ENCODE data around the gene SLC16A5. TPM values are rescaled to one million over a fixed set of nuclear protein-coding genes. Genes with fewer than 3 reads are reported as not detected.

Gene SLC16A5
- polyA plus RNA-seq, 1 donor from 2014 or later, result not detected

DNA sequence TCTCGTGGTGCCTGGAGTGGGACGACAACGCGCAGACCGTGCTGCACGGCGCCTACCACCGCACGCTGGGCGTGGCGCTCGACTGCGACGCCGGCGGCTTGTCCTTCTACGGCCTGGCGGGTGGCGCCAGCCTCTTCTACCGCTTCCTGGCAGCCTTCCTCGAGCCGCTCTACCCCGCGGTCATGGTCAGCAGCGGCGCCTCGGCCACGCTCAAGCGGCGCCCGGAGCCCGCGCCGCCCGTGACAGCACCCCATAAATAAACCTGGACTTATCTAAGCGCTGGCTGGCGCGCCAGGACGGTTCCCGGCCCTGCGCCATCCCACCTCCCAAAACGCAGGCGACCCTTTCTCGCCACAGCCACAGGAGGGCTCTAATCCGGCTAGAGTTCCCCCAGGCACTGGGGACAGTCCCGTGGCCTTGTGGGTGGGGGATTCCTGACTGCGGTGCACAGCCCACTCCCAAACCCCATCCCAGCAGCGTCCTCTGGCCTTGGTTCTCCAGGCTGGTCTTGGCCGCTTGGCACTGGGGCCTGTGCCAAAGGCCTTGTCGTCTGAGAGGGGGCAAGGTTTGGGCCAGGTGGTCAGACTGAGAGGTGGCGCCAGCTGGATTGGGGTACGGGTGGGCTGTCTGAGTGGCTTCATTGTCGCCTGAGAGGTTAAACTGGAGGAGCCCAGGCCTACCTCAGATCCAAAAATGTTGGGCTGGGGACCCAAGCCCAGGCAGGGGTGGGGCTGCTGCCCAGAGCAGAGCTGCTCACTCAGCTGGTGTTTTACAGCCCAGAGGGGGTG is 10.1 kb upstream of the SLC16A5 start:
- no peak overlapping the region for H3K4me3 ChIP-seq (ENCODE audit: low read length)

More for the DNA sequence above, 10.1 kb upstream of the SLC16A5 start:
- Histone ChIP-seq H3K79me2 (replicated peaks; ENCODE audit: insufficient read depth, low read length) (no peaks in the 10 kb centered on the region), H3K9me3 (ENCODE audit: low read length) (no peaks in the 10 kb centered on the region), H3K9ac (ENCODE audit: low read length) (no peak overlapping the region), H3K9me2 (ENCODE audit: insufficient read depth, low read length) (no peaks in the 10 kb centered on the region), H3K27me3 (ENCODE audit: insufficient read depth, low read depth, low read length) (no peaks in the 10 kb centered on the region), H2AFZ (ENCODE audit: low read depth, low read length) (no peak overlapping the region), H4K20me1 (ENCODE audit: insufficient read depth) (no peaks in the 10 kb centered on the region), H3F3A (ENCODE audit: insufficient read depth, low read length, poor library complexity, severe bottlenecking) (no peaks in the 10 kb centered on the region), H3K27ac (ENCODE audit: low read length) (no peak overlapping the region), H3K4me2 (ENCODE audit: low read length) (no peak overlapping the region), H3K36me3 (ENCODE audit: insufficient read depth, low read length) (no peaks in the 10 kb centered on the region)
- no peak for TF ChIP-seq TAF1 (IDR thresholded peaks at IDR 0.05; ENCODE audit: low read depth)
- TF ChIP-seq REST (IDR thresholded peaks at IDR 0.05; ENCODE audit: borderline replicate concordance), result no peak
- no peak for TF ChIP-seq SMC3 (conservative IDR thresholded peaks at IDR 0.05; ENCODE audit: poor library complexity)
- TF ChIP-seq POLR2AphosphoS5 (IDR thresholded peaks at IDR 0.05), result no peak
- TF ChIP-seq RAD21 (conservative IDR thresholded peaks at IDR 0.05), result no peak
- TF ChIP-seq EZH2 (IDR thresholded peaks at IDR 0.05; ENCODE audit: borderline replicate concordance, insufficient read depth, low read length, poor library complexity, severe bottlenecking), result no peak
- no peak for TF ChIP-seq EP300 (conservative IDR thresholded peaks at IDR 0.05; ENCODE audit: poor library complexity, severe bottlenecking)
- TF ChIP-seq MXI1 (conservative IDR thresholded peaks at IDR 0.05; ENCODE audit: poor library complexity, severe bottlenecking), result no peak
- TF ChIP-seq CTCF (IDR thresholded peaks at IDR 0.05; ENCODE audit: poor library complexity, severe bottlenecking), result no peak
